Measurements from ENCODE around the gene LARGE1. TPM values are rescaled to one million over a fixed set of nuclear protein-coding genes. Genes with fewer than 3 reads are reported as not detected.

Gene LARGE1
- total RNA-seq, 1 donor from 2014 or later = 4.6 TPM

GRCh38 chr22:33780531-33781136 lies 139.6 kb downstream of the LARGE1 start:
- DNase-seq (ENCODE audit: low read depth in 2 of 2) = no peak

- DNase-seq (ENCODE audit: low read depth in 2 of 2) = no peak
Observed at GRCh38 chr22:33779243-33779642, 141.0 kb downstream of the LARGE1 start.

- no peak for DNase-seq (ENCODE audit: low read depth in 2 of 2)
Observed at GRCh38 chr22:33776491-33776890, 143.8 kb downstream of the LARGE1 start.

GRCh38 chr22:33774781-33775180 lies 145.5 kb downstream of the LARGE1 start:
- DNase-seq (ENCODE audit: low read depth in 2 of 2) = no peak

- no peak for DNase-seq (ENCODE audit: low read depth in 2 of 2)
Observed at GRCh38 chr22:33772745-33773144, 147.5 kb downstream of the LARGE1 start.

- DNase-seq (ENCODE audit: low read depth in 2 of 2) = no peak
Observed at GRCh38 chr22:33771136-33771535, 149.1 kb downstream of the LARGE1 start.

GRCh38 chr22:33770723-33771122 lies 149.6 kb downstream of the LARGE1 start:
- no peak for DNase-seq (ENCODE audit: low read depth in 2 of 2)

- no peak for DNase-seq (ENCODE audit: low read depth in 2 of 2)
Observed at GRCh38 chr22:33766091-33766490, 154.2 kb downstream of the LARGE1 start.

- DNase-seq (ENCODE audit: low read depth in 2 of 2) = no peak
Observed at GRCh38 chr22:33758961-33759360, 161.3 kb downstream of the LARGE1 start.

GRCh38 chr22:33757802-33758483 lies 162.3 kb downstream of the LARGE1 start:
- no peak for DNase-seq (ENCODE audit: low read depth in 2 of 2)

GRCh38 chr22:33757041-33757801 lies 163.1 kb downstream of the LARGE1 start:
- no peak for DNase-seq (ENCODE audit: low read depth in 2 of 2)

- DNase-seq (ENCODE audit: low read depth in 2 of 2) = no peak
Observed at GRCh38 chr22:33756508-33756949, 163.7 kb downstream of the LARGE1 start.

- no peak for DNase-seq (ENCODE audit: low read depth in 2 of 2)
Observed at GRCh38 chr22:33748714-33749113, 171.6 kb downstream of the LARGE1 start.

GRCh38 chr22:33747576-33748180 lies 172.6 kb downstream of the LARGE1 start:
- no peak for DNase-seq (ENCODE audit: low read depth in 2 of 2)

GRCh38 chr22:33747029-33747428 lies 173.2 kb downstream of the LARGE1 start:
- no peak for DNase-seq (ENCODE audit: low read depth in 2 of 2)

- no peak for DNase-seq (ENCODE audit: low read depth in 2 of 2)
Observed at GRCh38 chr22:33746501-33746928, 173.8 kb downstream of the LARGE1 start.

GRCh38 chr22:33745501-33745900 lies 174.8 kb downstream of the LARGE1 start:
- DNase-seq (ENCODE audit: low read depth in 2 of 2) = no peak

- DNase-seq (ENCODE audit: low read depth in 2 of 2) = no peak
Observed at GRCh38 chr22:33743756-33744155, 176.5 kb downstream of the LARGE1 start.

- no peak for DNase-seq (ENCODE audit: low read depth in 2 of 2)
Observed at GRCh38 chr22:33741025-33741424, 179.3 kb downstream of the LARGE1 start.

- no peak for DNase-seq (ENCODE audit: low read depth in 2 of 2)
Observed at GRCh38 chr22:33739516-33739915, 180.8 kb downstream of the LARGE1 start.

GRCh38 chr22:33737662-33738061 lies 182.6 kb downstream of the LARGE1 start:
- no peak for DNase-seq (ENCODE audit: low read depth in 2 of 2)

- no peak for DNase-seq (ENCODE audit: low read depth in 2 of 2)
Observed at GRCh38 chr22:33735978-33736377, 184.3 kb downstream of the LARGE1 start.
